GM12878 (cell line): ENCODE results near the gene APBA1.

Source experiments
- CTCF ChIP-seq, 3 experiments: IDR thresholded peaks in 2 of 3; conservative IDR thresholded peaks in 1 of 3; 2 replicates each; pipeline ENCODE4 v1.5.1; 2011; ENCODE audit warnings: low read depth in 3 of 3, low read length in 3 of 3, mild to moderate bottlenecking in 3 of 3, control low read depth in 2 of 3, moderate library complexity in 2 of 3, inconsistent platforms in 1 of 3, mixed read lengths in 1 of 3; ENCODE audit not compliant: control insufficient read depth in 2 of 3, insufficient read depth in 1 of 3; ENCODE audit errors: extremely low read depth in 1 of 3
- EP300 ChIP-seq, 2 experiments: fragments of 150-350 bp in 1 of 2; IDR thresholded peaks; 2 replicates each; pipeline ENCODE4 v1.6.1; 2011 to 2012; ENCODE audit warnings: low read depth in 2 of 2, low read length in 2 of 2, borderline replicate concordance in 1 of 2, improper control_type of control experiment in 1 of 2, inconsistent platforms in 1 of 2; ENCODE audit not compliant: control insufficient read depth in 1 of 2
- POLR2A ChIP-seq: IDR thresholded peaks from 2 replicates; pipeline ENCODE4 v1.6.1; 2011; ENCODE audit warnings: low read depth, mild to moderate bottlenecking, low read length
- POLR2AphosphoS5 ChIP-seq: IDR thresholded peaks from 2 replicates; pipeline ENCODE4 v1.6.1; 2011; ENCODE audit warnings: mild to moderate bottlenecking, low read length, inconsistent platforms
- RFX5 ChIP-seq: IDR thresholded peaks from 2 replicates; pipeline ENCODE4 v1.6.1; 2011; ENCODE audit warnings: low read depth, low read length, improper control_type of control experiment
- SIN3A ChIP-seq: IDR thresholded peaks from 2 replicates; pipeline ENCODE4 v1.6.1; 2012; ENCODE audit warnings: low read depth, low read length, improper control_type of control experiment
- SRF ChIP-seq, 2 experiments: IDR thresholded peaks; 2 replicates each; pipeline ENCODE4 v1.6.1; 2011; ENCODE audit warnings: low read depth in 2 of 2, low read length in 2 of 2, mild to moderate bottlenecking in 1 of 2, moderate library complexity in 1 of 2
- ZNF207 ChIP-seq: fragments of 450-650 bp; IDR thresholded peaks from 2 replicates; pipeline ENCODE4 v1.6.1; 2014; ENCODE audit warnings: antibody characterized with exemption, mild to moderate bottlenecking, borderline replicate concordance

- no peak for TF ChIP-seq POLR2A
- TF ChIP-seq ZNF207: no peak
- TF ChIP-seq SIN3A: no peak
- no peak for TF ChIP-seq SRF (IDR thresholded peaks at IDR 0.05; ENCODE audit: low read depth in 2 of 2, low read length in 2 of 2)
- TF ChIP-seq CTCF (IDR thresholded peaks at IDR 0.05 in 2 of 3, conservative IDR thresholded peaks at IDR 0.05 in 1 of 3; ENCODE audit: control insufficient read depth in 2 of 3, extremely low read depth in 1 of 3, insufficient read depth in 1 of 3, low read depth in 3 of 3, low read length in 3 of 3): no peak
- TF ChIP-seq EP300 (IDR thresholded peaks at IDR 0.05; ENCODE audit: borderline replicate concordance in 1 of 2, control insufficient read depth in 1 of 2, low read depth in 2 of 2, low read length in 2 of 2): no peak
- no peak for TF ChIP-seq POLR2AphosphoS5
- TF ChIP-seq RFX5: no peak
Observed at GRCh38 chr9:69719983-69720382, 47.8 kb upstream of the APBA1 start.
